Gastrocnemius medialis (tissue), 4 donors: ENCODE data around the gene LARP1.

Experiments used
- POLR2A ChIP-seq, 2 donors: fragments of 450-650 bp; IDR thresholded peaks; one replicate each; pipeline ENCODE4 v1.6.1; 2017; ENCODE audit warnings: antibody characterized with exemption in 2 of 2, mild to moderate bottlenecking in 2 of 2, moderate library complexity in 2 of 2
- TF ChIP-seq, protein P1 (sequence below), 5 experiments: fragments of 450-650 bp in 3 of 5; fragments of 200-600 bp in 2 of 5; sonication (generic) in 2 of 5; IDR thresholded peaks in 4 of 5; conservative IDR thresholded peaks in 1 of 5; 1 replicate in 4 of 5; 2 replicates in 1 of 5; pipeline ENCODE4 v1.5.1; 2016 to 2019; ENCODE audit warnings: antibody characterized with exemption in 5 of 5, mild to moderate bottlenecking in 3 of 5, moderate library complexity in 3 of 5

DNA sequence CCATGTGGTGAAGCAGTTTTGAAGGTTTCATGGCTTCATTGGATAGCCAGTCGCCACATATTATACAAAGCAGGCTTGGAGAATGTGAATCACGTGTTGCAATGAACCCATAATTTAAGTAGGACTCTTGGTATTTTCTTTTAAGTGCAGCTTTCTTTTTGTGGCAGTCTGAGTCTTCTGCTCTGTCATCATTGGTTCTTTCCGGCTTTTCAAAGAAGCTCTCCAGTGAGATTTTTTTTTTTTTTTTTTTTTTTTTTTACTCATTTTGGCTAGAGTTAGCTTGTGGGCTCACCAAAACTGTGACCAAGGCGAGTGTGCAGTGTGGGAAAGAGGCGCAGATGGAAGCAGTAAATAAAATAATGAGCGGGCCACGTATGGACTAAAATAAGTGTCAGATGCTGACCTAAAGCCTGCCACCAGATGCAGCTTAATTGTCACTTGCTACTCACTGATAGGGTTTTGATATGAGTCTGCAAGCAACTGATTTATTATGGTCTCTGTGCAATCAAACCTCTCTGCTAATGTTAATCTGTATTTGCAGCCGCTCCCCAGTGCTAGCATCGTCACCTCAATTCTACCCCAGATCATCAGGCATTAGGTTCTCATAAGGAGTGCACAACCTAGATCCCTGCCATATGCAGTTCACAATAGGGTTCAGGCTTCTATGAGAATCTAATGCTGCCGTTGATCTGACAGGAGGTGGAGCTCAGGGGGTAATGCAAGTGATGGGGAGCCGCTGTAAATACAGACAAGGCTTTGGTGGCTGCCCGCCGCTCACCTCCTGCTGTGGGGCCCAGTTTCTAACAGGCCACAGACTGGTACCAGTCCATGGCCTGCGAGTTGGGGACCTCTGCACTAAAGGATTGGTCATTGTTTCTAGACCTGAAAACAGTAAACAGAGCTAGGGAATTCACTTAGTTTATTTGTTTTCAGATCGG, 45.5 kb upstream of the LARP1 start:
- TF ChIP-seq, protein P1, sequence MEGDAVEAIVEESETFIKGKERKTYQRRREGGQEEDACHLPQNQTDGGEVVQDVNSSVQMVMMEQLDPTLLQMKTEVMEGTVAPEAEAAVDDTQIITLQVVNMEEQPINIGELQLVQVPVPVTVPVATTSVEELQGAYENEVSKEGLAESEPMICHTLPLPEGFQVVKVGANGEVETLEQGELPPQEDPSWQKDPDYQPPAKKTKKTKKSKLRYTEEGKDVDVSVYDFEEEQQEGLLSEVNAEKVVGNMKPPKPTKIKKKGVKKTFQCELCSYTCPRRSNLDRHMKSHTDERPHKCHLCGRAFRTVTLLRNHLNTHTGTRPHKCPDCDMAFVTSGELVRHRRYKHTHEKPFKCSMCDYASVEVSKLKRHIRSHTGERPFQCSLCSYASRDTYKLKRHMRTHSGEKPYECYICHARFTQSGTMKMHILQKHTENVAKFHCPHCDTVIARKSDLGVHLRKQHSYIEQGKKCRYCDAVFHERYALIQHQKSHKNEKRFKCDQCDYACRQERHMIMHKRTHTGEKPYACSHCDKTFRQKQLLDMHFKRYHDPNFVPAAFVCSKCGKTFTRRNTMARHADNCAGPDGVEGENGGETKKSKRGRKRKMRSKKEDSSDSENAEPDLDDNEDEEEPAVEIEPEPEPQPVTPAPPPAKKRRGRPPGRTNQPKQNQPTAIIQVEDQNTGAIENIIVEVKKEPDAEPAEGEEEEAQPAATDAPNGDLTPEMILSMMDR (IDR thresholded peaks at IDR 0.05 in 4 of 5, conservative IDR thresholded peaks at IDR 0.05 in 1 of 5), result no peak
- TF ChIP-seq POLR2A (IDR thresholded peaks at IDR 0.05), result no peak
